SK-N-SH treated with all-trans-retinoic acid at 6 μM for 48 hours (cell line): ENCODE measurements around the gene TOGARAM1.

Experiments
- ARNTL ChIP-seq: fragments of 450-650 bp; formaldehyde crosslinking; IDR thresholded peaks from 2 replicates; pipeline ENCODE4 v1.5.0; 2020; ENCODE audit warnings: low read depth, mild to moderate bottlenecking, moderate library complexity, borderline replicate concordance
- ESRRG ChIP-seq: fragments of 250-450 bp; sonication (Bioruptor Pico); IDR thresholded peaks from 2 replicates; pipeline ENCODE4 v1.6.1; 2021; ENCODE audit warnings: mild to moderate bottlenecking
- OSR1 ChIP-seq: fragments of 250-450 bp; sonication (Bioruptor Pico); IDR thresholded peaks from 2 replicates; pipeline ENCODE4 v1.8.0; 2022; ENCODE audit warnings: moderate library complexity, mild to moderate bottlenecking, inconsistent platforms
- PATZ1 ChIP-seq: fragments of 250-450 bp; sonication (Bioruptor Pico); IDR thresholded peaks from 2 replicates; pipeline ENCODE4 v1.8.0; 2020; ENCODE audit warnings: mild to moderate bottlenecking, moderate library complexity, borderline replicate concordance
- TCF4 ChIP-seq: fragments of 250-450 bp; sonication (Bioruptor Pico); IDR thresholded peaks from 2 replicates; pipeline ENCODE4 v1.8.0; 2021; ENCODE audit warnings: mild to moderate bottlenecking, moderate library complexity, borderline replicate concordance
- ZFP3 ChIP-seq: fragments of 250-450 bp; sonication (Bioruptor Pico); IDR thresholded peaks from 2 replicates; pipeline ENCODE4 v1.5.0; 2020; ENCODE audit warnings: mild to moderate bottlenecking, moderate library complexity

GRCh38 chr14:45015133-45015532 lies 53.1 kb downstream of the TOGARAM1 start:
- TF ChIP-seq ZFP3 (CRISPR knock-in tag) (no peak), OSR1 (CRISPR knock-in tag) (no peak), TCF4 (CRISPR knock-in tag) (no peak), PATZ1 (CRISPR knock-in tag) (no peak), ESRRG (CRISPR knock-in tag) (no peak), ARNTL (CRISPR knock-in tag) (no peak)
